K562 (cell line): ENCODE measurements around the gene GBP6. TPM values are rescaled to one million over a fixed set of nuclear protein-coding genes. Genes with fewer than 3 reads are reported as not detected.

Experiments used
- ATAC-seq: fragments of 200-7000 bp; cut with Tn5 transposase; 3 replicates; pipeline ENCODE4 v1.9.1; 2020; ENCODE audit warnings: moderate library complexity
- BruUV-seq: library from RNA; stranded (reverse); fragments of 400-500 nt; replicated peaks from 2 replicates; lab custom pipeline; 2021; lab: Mats Ljungman, UMichigan
- CTCF ChIA-PET: fragments of 300-600 bp; formaldehyde crosslinking; extraction: SDS; loops from one replicate; lab custom pipeline; 2021; ENCODE audit warnings: low intra/inter-chr PET ratio; lab: Yijun Ruan, JAX
- POLR2A ChIA-PET: fragments of 300-600, 350-650 bp; sonication (Branson Sonifier 250); formaldehyde crosslinking; extraction: SDS; loops from one replicate; lab custom pipeline; 2021; ENCODE audit warnings: antibody characterized with exemption, inconsistent platforms; lab: Yijun Ruan, JAX
- DNase-seq, 4 experiments: peaks; one replicate each; pipeline versions ENCODE4 v3.0.0 to v3.0.0-alpha.2; 2011 to 2018; ENCODE audit warnings: low spot score in 3 of 4, mixed read lengths in 3 of 4; ENCODE audit errors: extremely low read depth in 1 of 4
- FAIRE-seq: peaks from 2 replicates; lab custom pipeline; 2011; peaks lifted over from hg19 to GRCh38; lab: Jason Lieb, UNC
- H2AFZ ChIP-seq: 2 replicates; pipeline ENCODE4 v1.6.0; 2011; ENCODE audit warnings: low read depth, low read length, control low read depth, inconsistent platforms
- H3K27ac ChIP-seq: fragments of 200-600 bp; 3 replicates; pipeline ENCODE4 v1.8.0; 2011; ENCODE audit warnings: low read depth, mild to moderate bottlenecking, control low read depth, inconsistent platforms, low read length, moderate library complexity, mixed read lengths; ENCODE audit errors: extremely low read depth
- H3K27me3 ChIP-seq, 2 experiments: fragments of 300-600 bp in 1 of 2; 2 replicates in 1 of 2; 3 replicates in 1 of 2; pipeline versions ENCODE4 v1.6.0 to v1.8.0; 2011; ENCODE audit warnings: inconsistent platforms in 2 of 2, low read length in 2 of 2, mild to moderate bottlenecking in 1 of 2, mixed read lengths in 1 of 2, moderate library complexity in 1 of 2; ENCODE audit not compliant: control insufficient read depth in 2 of 2, insufficient read depth in 2 of 2
- H3K36me3 ChIP-seq: fragments of 300-600 bp; 3 replicates; pipeline ENCODE4 v1.8.0; 2011; ENCODE audit warnings: mild to moderate bottlenecking, low read length, inconsistent platforms; ENCODE audit not compliant: control insufficient read depth, insufficient read depth
- H3K4me1 ChIP-seq, 2 experiments: fragments of 200-600 bp in 1 of 2; replicated peaks in 1 of 2; 2 replicates in 1 of 2; 3 replicates in 1 of 2; pipeline versions ENCODE4 v1.5.1 to v1.8.0; 2011; ENCODE audit warnings: inconsistent platforms in 2 of 2, low read length in 2 of 2, mild to moderate bottlenecking in 1 of 2, mixed read lengths in 1 of 2, moderate library complexity in 1 of 2; ENCODE audit not compliant: control insufficient read depth in 2 of 2, insufficient read depth in 2 of 2
- H3K4me2 ChIP-seq: 2 replicates; pipeline ENCODE4 v1.6.1; 2011; ENCODE audit warnings: low read length, control low read depth, inconsistent platforms, mixed read lengths; ENCODE audit not compliant: insufficient read depth
- H3K4me3 ChIP-seq: fragments of 200-600 bp; sonication (generic), shearing (Covaris generic); 2 replicates; pipeline ENCODE4 v1.5.1; 2016; ENCODE audit warnings: control low read depth, inconsistent platforms
- H3K79me2 ChIP-seq: fragments of 200-600 bp; 3 replicates; pipeline ENCODE4 v1.8.0; 2011; ENCODE audit warnings: low read length, inconsistent platforms; ENCODE audit not compliant: control insufficient read depth, insufficient read depth
- H3K9ac ChIP-seq, 2 experiments: 2 replicates each; pipeline versions ENCODE4 v1.6.0 to v1.6.1; 2011; ENCODE audit warnings: low read depth in 2 of 2, low read length in 2 of 2, control low read depth in 1 of 2, inconsistent platforms in 1 of 2, mild to moderate bottlenecking in 1 of 2, mixed read lengths in 1 of 2; ENCODE audit not compliant: insufficient read depth in 1 of 2
- H3K9me1 ChIP-seq: one replicate; pipeline ENCODE4 v1.6.0; 2011; ENCODE audit warnings: inconsistent platforms, mild to moderate bottlenecking, low read length, moderate library complexity; ENCODE audit not compliant: control insufficient read depth, insufficient read depth
- H3K9me3 ChIP-seq: replicated peaks from 2 replicates; pipeline ENCODE4 v1.5.1; 2011; ENCODE audit warnings: low read depth, low read length, inconsistent platforms; ENCODE audit not compliant: control insufficient read depth, insufficient read depth
- H4K20me1 ChIP-seq: replicated peaks from 2 replicates; pipeline ENCODE4 v1.6.1; 2011; ENCODE audit warnings: low read length, inconsistent platforms, mixed read lengths; ENCODE audit not compliant: control insufficient read depth, insufficient read depth
- HNRNPL ChIP-seq: fragments of 200-400 bp; formaldehyde crosslinking; IDR thresholded peaks from 2 replicates; pipeline ENCODE4 v1.6.1; 2017; ENCODE audit warnings: low read depth, mild to moderate bottlenecking, low read length
- NR1H2 ChIP-seq: sonication (generic); formaldehyde crosslinking; IDR thresholded peaks from 2 replicates; pipeline ENCODE4 v1.4.0; 2020; ENCODE audit warnings: mild to moderate bottlenecking, missing genetic modification reagents
- SRSF3 ChIP-seq: fragments of 200-400 bp; formaldehyde crosslinking; IDR thresholded peaks from 2 replicates; pipeline ENCODE4 v1.6.1; 2016; ENCODE audit warnings: mild to moderate bottlenecking, low read length, moderate library complexity; ENCODE audit not compliant: insufficient read depth
- TSHZ1 ChIP-seq: fragments of 250-450 bp; sonication (Bioruptor Pico); IDR thresholded peaks from 2 replicates; pipeline ENCODE4 v1.4.0; 2020; ENCODE audit warnings: mild to moderate bottlenecking, moderate library complexity
- UBTF ChIP-seq, 2 experiments: IDR thresholded peaks; 2 replicates each; pipeline ENCODE4 v1.6.1; 2012; ENCODE audit warnings: improper control_type of control experiment in 2 of 2, low read depth in 2 of 2, low read length in 2 of 2, borderline replicate concordance in 1 of 2
- USF2 ChIP-seq: sonication (generic); formaldehyde crosslinking; IDR thresholded peaks from 2 replicates; pipeline ENCODE4 v1.5.0; 2020; ENCODE audit warnings: missing genetic modification reagents
- ZNF583 ChIP-seq: fragments of 250-450 bp; sonication (Bioruptor Pico); IDR thresholded peaks from 2 replicates; pipeline ENCODE4 v1.4.0; 2020
- WGBS: fragments of 100-300 bp; shearing (Covaris generic); methylation state at CpG from one replicate; pipeline ENCODE4 v1.1.6; 2016; ENCODE audit warnings: low coverage, mixed read lengths; ENCODE audit not compliant: insufficient coverage; ENCODE audit errors: missing lambda C conversion rate; 5-methylcytosine and 5-hydroxymethylcytosine counted together
- in situ Hi-C: fragments of 300-500 bp; cut with MboI; formaldehyde crosslinking; loops from 4 replicates; pipeline ENCODE4 v1.15.0; 2018; ENCODE audit warnings: inconsistent platforms, mixed read lengths
- intact Hi-C: fragments of 100-400 bp; cut with micrococcal nuclease; formaldehyde crosslinking; loops from 2 replicates; pipeline ENCODE4 v1.14.2; 2022
- polyA plus RNA-seq, 8 experiments: library from polyadenylated mRNA; depleted of rRNA in 4 of 8; stranded (reverse) in 5 of 8; unstranded in 3 of 8; fragments of >200 nt; fragmentation: Nextera tagmentation in 2 of 8; fragmentation: Illumina TruSeq in 1 of 8; extraction: Ambion mirVana in 2 of 8; extraction: Trizol in 1 of 8; gene quantifications; 2 replicates each; pipeline versions ENCODE4 v1.2.1 to v1.2.3, GENCODE V29; 2011 to 2014; ENCODE audit warnings: inconsistent platforms in 1 of 8, missing spikeins in 1 of 8
- total RNA-seq, 7 experiments: library from RNA; depleted of rRNA in 6 of 7; stranded (reverse); fragments of >200 nt in 6 of 7; fragmentation: Illumina TruSeq in 2 of 7; extraction: Trizol in 2 of 7; gene quantifications; 2 replicates each; pipeline versions ENCODE4 v1.2.1 to v1.2.3, GENCODE V29; 2011 to 2021; ENCODE audit warnings: low replicate concordance in 1 of 7

GBP6 gene
- total and polyA plus RNA-seq, 9 of the 15 experiments (the other 6 are each of a cell fraction or from before 2014, with no cell fraction given): not detected

GRCh38 chr1:89322402-89322801 is 41.5 kb upstream of the GBP6 start:
- Histone ChIP-seq H3K4me1 (no peaks in the 10 kb centered on the region), H3K9me3 (no peaks in the 10 kb centered on the region), H3K27ac (no peak overlapping the region), H3K9ac (no peak overlapping the region), H3K36me3 (no peaks in the 10 kb centered on the region), H3K27me3 (no peaks in the 10 kb centered on the region), H4K20me1 (no peaks in the 10 kb centered on the region), H3K4me2 (no peak overlapping the region), H3K4me3 (no peak overlapping the region), H3K9me1 (no peaks in the 10 kb centered on the region), H2AFZ (no peak overlapping the region), H3K79me2 (no peaks in the 10 kb centered on the region)
- no TSS peak for BruUV-seq
- intact Hi-C loops: no loop called here
- POLR2A ChIA-PET: interaction anchor here (0.6 to 0.9 kb wide), 3 partner anchors 10 to 441 kb away, joined by 3 to 4 read pairs (median 3); no protein-coding TSS in a partner anchor
- CTCF ChIA-PET: no interaction called here
- WGBS: 0% methylated on average over 1 of the region's 1 CpG
- FAIRE-seq: no peak
- ATAC-seq: no peak
- TF ChIP-seq USF2 (CRISPR knock-in tag): no peak
- TF ChIP-seq TSHZ1 (CRISPR knock-in tag): no peak
- no peak for TF ChIP-seq ZNF583
- no peak for TF ChIP-seq NR1H2 (CRISPR knock-in tag)
- TF ChIP-seq UBTF (IDR thresholded peaks at IDR 0.05; ENCODE audit: borderline replicate concordance in 1 of 2, low read depth in 2 of 2, low read length in 2 of 2): no peak
- no peak for TF ChIP-seq HNRNPL
- no peak for TF ChIP-seq SRSF3
- in situ Hi-C loops: no loop called here
- DNase-seq: no peak
